GM04504 (cell line): Measurements from ENCODE around the gene DMAP1.
"Not testable (repeated sequence)": the region's sequence is repeated elsewhere in the genome, so short reads cannot be mapped to it uniquely, and the experiment has no call there.

ENCODE experiments used
- DNase-seq: peaks from one replicate; pipeline ENCODE4 v3.0.0-alpha.2; 2012; ENCODE audit warnings: low read depth

DMAP1 gene

DNA sequence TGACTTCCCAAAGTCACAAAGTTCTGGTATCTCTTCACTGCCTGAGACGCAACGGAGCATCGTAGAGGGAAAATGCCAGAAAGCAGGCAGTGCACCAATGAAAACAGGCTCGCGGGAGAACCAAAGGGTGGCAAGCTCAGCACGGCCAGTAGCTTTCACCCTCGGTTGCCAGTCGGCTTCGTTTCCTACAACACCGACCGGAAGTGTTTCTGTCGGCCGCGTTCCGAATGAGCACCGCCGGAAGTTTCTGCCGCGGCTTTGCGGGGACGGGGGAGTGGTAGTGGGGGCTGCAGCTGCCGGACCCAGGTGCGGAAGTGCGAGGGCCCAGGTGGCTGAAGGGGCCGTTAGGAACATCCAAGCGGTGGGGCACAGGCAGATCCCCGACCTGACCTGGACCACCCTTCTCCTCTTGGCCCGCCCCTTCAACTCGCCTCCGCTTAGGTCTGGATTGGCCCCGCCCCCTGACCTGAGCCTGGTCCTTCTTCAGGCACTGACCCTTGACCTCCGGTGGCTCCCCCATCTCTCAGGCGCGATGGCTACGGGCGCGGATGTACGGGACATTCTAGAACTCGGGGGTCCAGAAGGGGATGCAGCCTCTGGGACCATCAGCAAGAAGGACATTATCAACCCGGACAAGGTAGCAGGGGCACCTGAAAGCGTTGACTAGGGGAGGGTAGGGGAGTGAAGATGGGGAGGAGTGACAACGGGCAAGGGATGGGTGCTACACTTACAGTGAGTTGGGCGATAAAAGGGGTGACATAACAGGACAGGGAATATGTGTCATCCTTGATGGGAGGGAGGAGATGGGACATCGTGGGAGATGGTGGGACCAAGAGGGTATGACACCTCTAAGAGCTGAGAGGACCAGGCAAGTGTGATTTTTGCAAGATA is at the start of gene DMAP1:
TSS of gene DMAP1 (plus strand) at position 250 of the 891 bp plus-strand sequence. CDS start at position 533, 283 bp downstream.
- peak; percentile 44 for DNase-seq

GRCh38 chr1:44168520-44169098 is 44.7 kb upstream of the DMAP1 start:
- DNase-seq = no peak

DNA sequence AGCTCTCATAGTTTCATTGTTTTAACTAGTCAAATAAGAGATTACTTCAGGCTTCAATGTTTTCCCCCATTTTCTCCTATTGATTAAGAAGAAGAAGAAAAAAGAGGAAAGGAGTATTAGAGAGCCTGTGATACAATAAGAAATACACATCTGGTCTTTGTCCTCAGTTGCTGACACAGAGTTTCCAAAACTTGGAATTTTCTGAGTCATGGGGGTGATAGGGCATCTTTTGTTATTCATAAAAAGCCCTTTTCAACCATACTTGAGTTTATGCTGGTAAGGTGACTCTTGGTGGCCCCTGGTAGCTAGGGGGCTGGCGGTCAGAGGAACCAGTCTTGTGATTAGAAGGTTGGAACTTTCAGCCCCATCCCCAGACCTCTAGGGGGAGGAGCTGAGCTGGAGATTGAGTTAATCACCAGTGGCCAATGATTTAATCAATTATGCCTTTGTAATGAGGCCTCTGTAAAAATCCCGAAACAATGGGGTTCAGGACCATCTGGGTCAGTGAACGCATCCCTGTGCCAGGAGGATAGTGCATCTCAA is 42.9 kb upstream of the DMAP1 start:
- DNase-seq = no peak

DNA sequence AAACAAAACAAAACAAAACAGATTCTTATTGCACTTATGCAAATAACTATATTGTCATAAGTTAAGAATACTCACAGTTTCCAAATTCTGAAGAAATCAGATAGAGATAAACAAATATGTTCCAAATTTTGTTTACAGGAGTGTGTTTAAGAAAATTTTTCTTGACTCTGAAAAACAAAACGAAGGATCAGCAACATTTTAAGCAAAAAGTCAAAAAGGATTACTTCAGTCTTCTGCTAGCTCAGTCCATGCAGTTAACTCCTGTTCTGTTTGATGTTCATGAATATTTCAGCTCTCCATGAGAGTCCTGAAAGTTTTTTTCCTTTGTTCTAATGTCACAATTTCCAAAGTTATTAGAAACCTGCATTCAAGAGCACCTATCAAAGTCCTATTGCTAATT is 38.6 kb upstream of the DMAP1 start:
- DNase-seq = no peak

DNA sequence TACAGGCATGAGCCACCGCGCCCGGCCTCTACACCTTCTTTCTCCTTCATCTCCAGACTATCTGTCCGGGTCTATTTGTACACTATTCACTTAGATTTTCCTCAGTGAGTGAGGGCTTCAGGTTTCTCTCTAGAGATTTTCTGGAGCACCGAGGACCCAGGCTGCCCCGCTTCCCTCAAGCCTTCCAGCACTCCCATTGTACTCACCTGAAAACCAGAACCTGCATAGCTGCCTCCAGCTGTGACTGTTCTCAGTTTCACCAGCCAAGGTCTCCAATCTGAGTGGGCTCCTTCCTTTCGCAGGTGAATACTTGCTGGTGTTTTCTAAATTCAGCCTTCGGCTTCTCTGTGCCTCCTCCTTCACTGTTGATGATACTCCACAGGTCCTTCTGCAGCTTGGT is 12.9 kb upstream of the DMAP1 start:
- DNase-seq = no peak

DNA sequence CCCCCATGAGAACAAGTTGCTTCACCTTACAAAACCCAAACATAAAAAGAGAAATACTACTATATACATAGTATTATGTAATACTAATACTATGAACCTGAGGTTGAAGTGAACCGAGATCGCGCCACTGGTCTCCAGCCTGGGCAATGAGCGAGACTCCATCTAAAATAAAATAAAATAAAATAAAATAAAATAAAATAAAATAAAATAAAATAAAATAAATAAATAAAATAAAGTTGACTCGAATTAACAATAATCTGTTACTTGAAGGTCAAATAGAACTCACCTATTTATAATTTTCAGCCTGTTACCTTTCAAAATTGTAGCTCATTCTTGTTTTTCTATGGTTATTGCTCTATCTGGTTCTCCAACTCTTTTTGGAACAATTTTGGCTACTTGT is 6.7 kb upstream of the DMAP1 start:
- DNase-seq = not testable (repeated sequence)

GRCh38 chr1:44208226-44208625 is 5.0 kb upstream of the DMAP1 start:
- no peak for DNase-seq

DNA sequence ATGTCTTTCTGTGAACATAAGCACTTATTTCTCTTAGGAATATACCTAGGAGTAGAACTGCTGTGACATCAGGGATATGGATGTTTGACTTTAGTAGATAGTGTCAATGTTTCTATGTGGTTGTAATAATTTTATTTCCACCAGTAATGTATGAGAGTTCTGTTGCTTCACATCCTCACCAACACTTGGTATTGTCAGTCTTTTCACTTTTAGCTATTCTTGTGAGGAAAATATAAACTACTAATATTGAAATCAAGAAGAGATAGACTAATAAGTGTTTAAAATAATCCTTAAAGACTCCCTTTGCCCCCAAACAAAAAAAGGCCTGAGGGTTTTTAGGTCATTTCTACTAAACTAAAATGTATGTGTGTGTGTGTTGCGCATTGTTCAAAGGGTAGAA is 2.7 kb upstream of the DMAP1 start:
- DNase-seq = no peak

- DNase-seq = no peak
These were observed 683 bp upstream of the DMAP1 start for GRCh38 chr1:44212355-44213221.

- no peak for DNase-seq
These were observed 4.6 kb downstream of the DMAP1 start for GRCh38 chr1:44217809-44218410.

DNA sequence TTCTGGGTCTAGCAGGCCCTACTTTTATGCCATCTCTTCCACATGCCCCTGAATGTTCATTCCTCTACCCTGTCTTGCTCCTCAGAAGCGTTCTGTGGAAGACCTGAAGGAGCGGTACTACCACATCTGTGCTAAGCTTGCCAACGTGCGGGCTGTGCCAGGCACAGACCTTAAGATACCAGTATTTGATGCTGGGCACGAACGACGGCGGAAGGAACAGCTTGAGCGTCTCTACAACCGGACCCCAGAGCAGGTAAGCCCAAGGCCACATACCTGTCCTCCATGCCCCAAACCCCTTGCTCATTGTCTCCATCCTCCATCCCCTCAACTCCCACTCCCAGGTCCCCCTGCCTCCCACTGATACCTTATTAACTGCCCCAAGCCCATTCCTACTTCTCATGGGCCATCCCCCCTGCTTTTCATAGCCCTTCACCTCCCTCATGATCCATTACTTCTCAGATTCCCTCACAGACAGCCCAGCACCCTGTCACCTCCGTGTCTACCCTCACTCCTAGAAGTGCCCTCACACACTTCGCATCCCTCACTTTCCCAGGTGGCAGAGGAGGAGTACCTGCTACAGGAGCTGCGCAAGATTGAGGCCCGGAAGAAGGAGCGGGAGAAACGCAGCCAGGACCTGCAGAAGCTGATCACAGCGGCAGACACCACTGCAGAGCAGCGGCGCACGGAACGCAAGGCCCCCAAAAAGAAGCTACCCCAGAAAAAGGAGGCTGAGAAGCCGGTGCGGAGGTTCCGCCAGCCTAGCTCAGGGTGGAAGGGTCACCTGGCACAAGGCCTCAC is 5.4 kb downstream of the DMAP1 start:
- no peak for DNase-seq

- no peak for DNase-seq
These were observed 6.0 kb downstream of the DMAP1 start for GRCh38 chr1:44219301-44219626.

DNA sequence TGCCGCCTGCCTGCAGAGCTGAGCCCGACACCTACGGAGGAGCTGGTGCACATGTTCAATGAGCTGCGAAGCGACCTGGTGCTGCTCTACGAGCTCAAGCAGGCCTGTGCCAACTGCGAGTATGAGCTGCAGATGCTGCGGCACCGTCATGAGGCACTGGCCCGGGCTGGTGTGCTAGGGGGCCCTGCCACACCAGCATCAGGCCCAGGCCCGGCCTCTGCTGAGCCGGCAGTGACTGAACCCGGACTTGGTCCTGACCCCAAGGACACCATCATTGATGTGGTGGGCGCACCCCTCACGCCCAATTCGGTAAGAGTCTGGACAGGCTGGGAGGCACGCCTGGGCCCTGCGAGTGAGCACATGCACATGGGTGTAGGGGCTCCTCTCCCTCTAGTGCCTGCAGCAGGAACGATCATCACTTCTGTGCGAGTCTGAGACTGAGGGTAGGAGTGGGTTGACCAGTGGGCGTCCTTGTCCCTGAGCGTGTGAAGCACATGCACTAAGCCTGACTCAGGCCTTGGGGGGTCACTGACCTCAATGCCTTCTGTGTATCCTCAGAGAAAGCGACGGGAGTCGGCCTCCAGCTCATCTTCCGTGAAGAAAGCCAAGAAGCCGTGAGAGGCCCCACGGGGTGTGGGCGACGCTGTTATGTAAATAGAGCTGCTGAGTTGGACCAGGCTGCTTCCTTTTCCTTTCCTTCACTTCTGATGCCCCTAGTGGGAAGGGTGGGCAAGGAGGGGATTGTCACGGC is 6.9 kb downstream of the DMAP1 start:
- DNase-seq = no peak

- DNase-seq = no peak
These were observed 7.5 kb downstream of the DMAP1 start for GRCh38 chr1:44220755-44221154.

- no peak for DNase-seq
These were observed 8.5 kb downstream of the DMAP1 start for GRCh38 chr1:44221769-44222168.

DNA sequence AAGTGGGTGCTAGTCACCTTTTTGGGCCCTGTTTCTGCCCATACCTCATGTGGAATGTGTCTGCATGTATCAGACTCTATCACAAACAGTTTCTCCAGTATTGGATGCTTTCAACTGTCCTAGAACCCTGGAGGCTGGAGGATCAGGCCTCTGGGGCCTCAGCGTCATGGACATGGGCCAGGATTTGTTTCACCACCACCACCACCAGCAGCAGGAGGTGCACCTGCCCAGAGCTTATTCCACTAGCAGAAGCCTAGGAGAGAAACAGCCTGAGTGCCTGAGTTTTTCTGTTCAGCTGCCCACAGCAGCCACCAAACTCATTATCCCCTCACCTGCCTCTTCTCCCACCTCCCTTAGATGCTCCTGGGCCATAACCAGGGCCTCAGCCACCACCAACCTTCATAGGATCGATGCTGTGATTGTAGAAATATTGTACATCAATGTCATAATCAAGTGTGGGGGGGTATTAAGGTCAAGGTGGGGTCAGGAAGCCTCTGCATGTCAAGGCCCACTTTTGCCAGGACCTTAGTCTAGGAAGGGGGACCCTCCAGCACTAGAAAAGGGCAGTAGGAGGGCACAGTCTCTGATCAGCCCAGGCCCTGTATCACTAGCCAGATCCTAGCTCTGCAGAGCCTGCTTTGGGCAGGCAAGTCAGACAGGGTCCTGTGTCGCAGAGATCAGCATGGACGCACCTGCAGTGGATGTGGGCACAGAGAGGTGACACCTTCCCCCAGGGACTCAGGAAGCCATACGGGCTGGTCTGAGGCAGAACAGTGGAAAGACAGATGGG is 9.3 kb downstream of the DMAP1 start:
- no peak for DNase-seq

- no peak for DNase-seq
These were observed 9.9 kb downstream of the DMAP1 start for GRCh38 chr1:44223187-44223610.

DNA sequence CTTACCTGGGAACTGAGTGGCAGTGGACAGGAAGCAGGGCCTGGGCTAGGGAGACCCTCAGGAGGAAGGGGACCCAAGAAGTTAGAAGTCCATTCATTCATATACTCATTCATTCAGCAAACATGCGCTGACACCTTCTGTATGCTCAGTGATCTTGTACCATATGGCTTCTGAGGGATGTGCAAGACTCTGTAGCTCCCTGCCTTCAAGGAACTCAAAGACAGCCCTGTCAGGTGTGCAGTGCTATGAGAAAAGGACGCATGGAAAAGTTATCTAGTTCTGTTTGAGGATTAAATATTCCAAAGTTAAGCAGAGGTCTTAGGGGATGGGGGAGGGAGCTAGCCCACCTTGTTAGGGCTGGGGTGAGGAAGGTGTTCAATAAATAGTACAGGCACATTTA is 12.5 kb downstream of the DMAP1 start:
- no peak for DNase-seq

GRCh38 chr1:44227211-44227610 is 13.9 kb downstream of the DMAP1 start:
- no peak for DNase-seq

GRCh38 chr1:44228218-44228617 is 14.9 kb downstream of the DMAP1 start:
- DNase-seq = no peak
